Eye (tissue), 1 donor: Measurements from ENCODE around the gene SLC5A11.

ENCODE experiments used
- DNase-seq: peaks from one replicate; pipeline ENCODE4 v3.0.0-alpha.2; 2015

SLC5A11 gene

DNA sequence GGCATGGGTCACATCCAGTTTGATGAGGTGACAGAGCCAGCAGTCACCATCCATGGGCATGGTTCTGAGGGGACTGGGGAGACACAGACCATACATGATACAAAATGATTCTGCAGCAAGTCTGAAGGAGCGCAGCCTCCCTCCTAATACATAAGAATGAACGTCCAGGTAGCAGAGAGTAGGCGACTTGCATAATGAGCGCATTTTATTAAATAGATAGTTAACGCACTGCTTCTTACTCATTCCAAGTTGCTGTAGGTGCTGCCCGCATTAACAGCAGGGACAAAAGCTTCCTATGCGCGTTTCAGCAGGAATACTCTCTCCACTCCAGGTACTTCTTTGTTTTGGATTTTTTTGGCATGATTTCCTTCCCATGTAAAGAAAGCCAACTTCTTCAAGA lies 73.8 kb downstream of the SLC5A11 start:
- no peak for DNase-seq

DNA sequence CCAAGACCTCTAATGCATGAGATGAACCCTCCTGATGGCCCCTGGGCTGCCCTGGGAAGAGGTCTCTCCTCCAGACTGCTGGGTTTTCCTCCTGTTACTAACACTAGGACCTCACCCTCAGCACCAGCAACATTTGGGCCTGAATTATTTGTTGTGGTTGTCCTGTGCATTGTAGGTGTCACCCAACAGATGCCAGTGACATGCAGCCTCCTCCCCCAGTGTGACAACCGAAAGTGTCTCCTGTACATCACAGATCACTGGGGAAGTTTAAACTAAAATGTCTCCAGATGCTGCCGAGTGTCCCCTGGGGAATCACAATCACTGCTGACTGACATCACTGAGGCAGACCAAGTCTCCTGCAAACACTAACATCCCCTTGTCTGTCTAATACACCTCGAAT lies 74.8 kb downstream of the SLC5A11 start:
- DNase-seq = no peak

DNA sequence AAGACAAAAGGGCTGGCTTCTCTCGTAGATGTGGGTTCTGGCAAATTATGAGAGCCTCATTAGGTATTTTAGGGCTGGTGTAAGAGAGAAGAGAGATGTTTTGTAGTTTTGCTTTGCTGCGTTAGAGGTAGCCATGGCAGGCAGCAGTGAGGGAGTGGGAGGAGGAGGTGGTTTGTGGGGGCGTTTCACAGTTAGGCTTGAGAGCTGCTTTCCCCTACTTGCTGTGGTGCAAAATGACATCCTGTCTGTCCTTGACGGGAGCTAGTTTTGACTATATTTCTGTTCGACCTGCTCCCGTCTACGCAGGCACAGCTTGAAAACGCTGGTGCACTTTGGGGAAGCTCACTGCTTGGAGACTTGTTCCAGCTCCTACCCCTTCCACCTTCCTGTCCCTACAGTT lies 75.5 kb downstream of the SLC5A11 start:
- no peak for DNase-seq

DNA sequence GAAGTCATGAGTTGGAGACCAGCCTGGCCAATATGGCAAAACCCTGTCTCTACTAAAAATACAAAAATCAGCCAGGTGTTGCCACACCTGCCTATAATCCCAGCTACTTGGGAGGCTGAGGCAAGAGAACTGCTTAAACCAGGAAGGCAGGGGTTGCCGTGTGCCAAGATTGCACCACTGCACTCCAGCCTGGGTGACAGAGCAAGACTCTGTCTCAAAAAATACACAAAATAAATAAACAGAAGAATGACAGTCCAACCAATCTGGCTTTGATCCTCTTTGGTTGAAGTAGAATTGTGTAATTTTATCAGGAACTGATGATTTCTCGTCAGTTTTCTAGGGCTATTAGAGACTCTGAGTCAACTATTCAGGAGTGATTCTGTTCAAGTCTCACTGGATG lies 79.4 kb downstream of the SLC5A11 start:
- no peak for DNase-seq

DNA sequence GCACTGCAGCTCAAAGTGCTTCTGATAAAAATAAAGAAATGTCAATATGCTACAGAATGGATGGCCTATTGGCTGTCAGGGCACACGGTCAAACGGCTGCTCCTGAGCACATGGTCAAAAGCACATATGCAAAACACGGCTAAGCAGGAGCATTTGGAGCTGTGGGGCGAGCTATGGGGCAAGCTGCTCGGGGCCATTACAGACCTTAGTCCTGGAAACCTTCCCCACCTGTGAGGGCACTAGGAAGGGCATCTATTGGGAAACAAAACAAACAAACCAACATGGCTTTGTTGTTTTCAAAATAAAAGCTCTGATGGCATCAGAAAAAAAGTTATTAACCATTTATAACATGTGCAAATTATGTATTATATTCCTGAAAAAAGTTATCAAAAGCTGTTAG lies 83.6 kb downstream of the SLC5A11 start:
- no peak for DNase-seq

DNA sequence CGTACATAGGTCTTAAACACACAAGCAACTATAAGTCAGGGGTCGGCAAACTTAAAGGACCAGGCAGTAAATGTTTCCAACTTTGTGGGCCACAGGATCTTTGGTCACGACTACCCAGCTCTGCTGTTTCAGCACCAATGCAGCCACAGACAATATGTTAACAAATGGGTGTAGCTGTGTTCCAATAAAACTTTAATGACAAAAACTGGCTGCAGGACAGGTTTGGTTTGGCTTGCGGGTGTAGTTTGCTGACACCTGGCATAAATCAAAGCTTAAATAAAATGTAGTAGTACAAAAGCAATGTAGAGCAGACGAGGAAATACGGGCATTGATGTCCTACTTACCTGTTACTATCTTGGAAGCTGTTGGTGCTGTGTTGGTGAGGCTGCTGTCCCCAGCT lies 84.7 kb downstream of the SLC5A11 start:
- DNase-seq = no peak

DNA sequence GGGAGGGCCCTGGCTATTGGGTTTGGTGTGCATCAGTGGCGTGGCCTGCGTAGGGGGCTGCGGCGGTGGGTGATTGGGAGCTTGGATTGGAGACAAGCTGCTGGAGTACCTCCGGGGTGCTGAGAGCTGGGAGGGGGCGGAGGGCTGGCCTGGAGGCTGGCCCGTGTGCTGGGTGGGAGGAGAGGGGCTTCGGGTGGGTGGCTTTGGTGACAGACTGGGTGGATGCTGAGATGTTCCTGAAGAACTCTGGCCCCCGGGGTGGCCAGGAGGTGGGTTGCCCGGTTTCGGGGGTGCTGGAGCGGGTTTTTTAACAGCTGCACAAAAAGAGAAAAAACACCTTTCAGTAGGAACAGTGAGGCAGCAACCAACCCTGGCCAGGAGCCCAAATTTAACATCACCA lies 85.3 kb downstream of the SLC5A11 start:
- no peak for DNase-seq

DNA sequence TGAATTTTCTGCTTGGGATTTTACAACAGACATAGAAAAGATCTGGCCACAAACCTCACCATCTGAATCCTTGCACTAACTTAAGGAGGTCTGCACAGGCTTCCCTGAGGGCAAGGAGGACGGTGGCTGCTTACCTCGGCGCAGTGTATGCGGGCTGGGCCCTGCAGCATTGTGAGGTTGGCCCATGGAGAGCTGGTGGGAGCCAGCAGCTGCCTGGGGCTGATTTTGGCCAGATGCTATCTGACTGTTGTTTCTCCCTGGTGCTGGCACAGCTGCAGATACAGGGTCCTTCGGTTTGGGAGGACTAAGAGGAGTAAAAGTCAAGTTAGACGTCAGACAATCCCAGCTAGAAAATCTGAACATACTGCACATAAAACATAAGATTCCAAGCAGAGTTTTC lies 89.6 kb downstream of the SLC5A11 start:
- DNase-seq = no peak

DNA sequence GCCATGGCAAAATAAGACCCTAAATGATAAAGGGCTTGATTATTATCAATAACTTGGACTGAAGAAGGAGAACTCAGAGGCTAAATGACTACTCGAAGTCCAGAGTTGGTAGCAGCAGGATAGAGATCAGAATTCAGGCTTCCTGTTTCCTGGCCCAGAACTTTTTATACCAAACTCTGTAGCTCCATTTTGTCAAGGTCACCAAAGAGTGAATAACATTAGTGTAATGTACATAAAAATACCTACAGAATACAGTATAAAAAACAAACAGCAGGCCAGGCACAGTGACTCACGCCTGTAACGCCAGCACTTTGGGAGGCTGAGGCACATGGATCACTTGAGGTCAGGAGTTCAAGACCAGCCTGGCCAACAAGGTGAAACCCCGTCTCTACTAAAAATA lies 90.4 kb downstream of the SLC5A11 start:
- DNase-seq = no peak

DNA sequence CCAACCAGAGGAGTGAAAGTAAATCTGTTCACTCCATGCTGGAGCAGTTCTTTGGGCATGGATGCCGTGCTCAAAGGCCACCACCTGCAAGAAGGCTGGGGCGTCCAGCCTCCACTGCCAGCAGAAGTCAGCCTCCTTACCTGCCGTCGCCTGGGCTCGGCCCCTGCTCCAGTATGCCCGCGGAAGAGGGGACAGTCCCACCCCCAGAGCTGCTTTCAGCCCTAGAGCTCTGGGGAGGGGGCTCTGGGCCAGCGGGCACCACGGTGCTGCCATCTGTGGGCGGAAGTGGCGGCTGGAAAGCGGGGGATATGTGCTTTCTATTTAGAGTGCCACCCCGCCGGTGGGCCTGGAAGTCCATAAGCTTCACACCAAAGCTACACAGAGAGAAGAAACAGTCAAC lies 93.5 kb downstream of the SLC5A11 start:
- DNase-seq = no peak

DNA sequence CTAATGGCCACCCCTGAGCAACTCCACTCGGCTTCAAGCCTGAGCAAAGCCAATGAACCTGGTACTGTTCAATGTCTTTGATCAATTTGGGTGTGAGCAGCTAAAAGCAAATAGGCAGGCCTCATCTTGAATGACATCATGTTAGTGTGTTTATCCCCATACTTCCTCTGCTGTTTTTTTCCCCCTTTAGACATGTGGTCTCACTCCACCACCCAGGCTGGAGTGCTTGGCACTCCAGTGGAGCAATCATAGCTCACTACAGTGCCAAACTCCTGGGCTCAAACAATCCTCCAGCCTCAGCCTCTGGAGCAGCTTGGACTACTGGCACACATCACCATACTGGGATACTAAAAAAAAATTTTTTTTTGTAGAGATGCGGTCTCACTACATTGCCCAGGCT lies 94.0 kb downstream of the SLC5A11 start:
- DNase-seq = no peak

DNA sequence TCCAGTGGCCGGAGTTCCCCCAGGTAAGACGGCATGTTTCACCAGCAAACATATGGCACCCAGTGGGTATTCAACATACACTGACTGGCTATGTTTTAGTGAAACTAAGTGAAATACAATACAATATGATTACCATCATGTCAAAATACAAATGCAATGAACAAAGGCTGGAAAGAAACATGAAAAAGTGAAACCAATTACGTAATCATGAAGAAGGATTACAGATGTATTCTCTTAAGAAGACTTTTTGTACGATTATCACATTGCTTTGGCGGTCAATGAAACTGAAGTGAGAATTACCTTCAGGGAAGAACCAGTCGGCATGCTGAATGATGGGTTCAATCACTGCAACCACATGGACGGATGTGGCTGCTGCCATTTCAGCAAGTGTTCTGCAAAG lies 97.7 kb downstream of the SLC5A11 start:
- no peak for DNase-seq

DNA sequence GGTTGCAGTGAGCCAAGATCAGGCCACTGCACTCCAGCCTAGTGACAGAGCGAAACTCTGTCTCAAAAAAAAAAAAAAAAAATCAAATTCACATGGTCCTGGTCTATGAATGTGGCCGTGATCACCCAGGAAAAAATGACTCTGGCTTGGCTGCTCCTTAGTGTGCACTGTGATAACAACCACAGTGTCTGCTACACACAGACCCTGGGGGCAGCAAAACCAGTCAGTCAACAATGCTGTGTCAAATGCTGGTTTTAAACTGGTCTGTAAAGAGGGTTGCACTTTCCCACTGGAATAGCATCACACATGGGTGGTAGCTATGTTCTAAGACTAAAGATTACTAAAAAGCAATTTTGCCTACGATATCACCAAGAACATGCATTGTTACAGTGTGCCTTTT lies 98.4 kb downstream of the SLC5A11 start:
- no peak for DNase-seq

DNA sequence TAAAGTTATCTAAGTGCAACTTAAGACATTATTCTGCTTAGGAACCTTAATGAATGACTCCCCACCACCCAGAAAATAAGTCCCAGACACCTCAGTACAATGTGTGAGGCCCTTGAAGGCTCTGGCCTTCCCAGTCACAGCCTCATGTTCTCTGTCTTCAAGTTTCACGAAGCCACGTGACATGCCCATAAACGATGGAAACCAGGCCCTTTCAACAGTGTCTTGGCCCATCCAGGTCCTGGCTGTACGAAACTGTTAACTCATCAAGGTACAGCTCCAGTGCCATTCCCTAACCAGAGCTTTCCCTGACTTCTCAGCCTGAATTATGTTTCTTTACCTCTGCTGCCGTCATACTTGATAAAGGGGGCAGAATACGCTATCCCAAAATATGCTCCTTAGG lies 100.4 kb downstream of the SLC5A11 start:
- DNase-seq = no peak

DNA sequence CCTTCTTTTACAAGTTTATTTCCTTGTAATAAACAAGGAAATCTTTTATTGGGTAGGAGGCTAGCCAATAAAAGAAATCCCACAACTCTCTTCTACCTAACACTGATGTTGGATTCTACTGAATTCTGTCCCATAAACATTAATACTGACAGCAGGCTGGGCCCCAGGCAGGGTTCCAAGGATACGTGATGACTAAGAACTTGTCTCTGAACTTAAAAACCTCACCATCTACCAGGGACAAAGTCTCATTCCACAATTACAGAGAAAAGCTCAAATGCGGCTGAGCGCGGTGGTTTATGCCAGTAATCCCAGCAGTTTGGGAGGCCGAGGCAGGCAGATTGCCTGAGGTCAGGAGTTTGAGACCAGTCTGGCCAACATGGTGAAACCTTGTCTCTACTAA lies 104.5 kb downstream of the SLC5A11 start:
- no peak for DNase-seq

DNA sequence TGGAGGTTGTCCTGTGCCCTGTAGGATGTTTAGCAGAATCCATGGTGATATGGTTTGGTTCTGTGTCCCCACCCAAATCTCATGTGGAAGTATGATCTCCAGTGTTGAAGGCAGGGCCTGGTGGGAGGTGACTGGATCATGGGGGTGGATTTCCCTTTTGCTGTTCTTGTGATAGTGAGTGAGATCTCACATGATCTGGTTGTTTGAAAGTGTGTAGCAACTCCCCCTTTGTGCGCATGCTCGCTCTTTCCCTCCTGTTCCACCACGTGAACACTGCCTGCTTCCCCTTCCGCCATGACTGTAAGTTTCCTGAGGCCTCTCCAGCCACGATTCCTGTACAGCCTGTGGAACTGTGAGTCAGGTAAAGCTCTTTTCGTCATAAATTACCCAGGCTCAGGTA lies 107.5 kb downstream of the SLC5A11 start:
- DNase-seq = no peak

DNA sequence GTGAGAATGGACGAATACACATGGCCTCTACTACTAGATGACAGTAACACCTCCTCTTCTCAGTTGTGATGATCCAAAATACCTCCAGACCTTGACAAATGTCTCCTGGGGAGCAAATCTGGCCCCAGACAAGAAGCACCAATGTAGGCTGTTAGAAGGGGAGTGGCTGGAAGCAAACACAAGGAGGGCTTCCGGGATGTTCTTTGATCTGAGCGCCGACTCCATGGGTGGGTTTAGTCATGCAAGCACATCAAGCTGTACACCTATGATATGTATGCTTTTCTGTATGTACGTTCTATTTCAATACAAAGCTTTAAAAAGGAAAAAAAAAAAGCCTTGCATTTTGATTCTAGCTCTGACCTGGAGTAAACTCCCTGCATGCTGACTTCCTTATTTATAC lies 108.0 kb downstream of the SLC5A11 start:
- no peak for DNase-seq

DNA sequence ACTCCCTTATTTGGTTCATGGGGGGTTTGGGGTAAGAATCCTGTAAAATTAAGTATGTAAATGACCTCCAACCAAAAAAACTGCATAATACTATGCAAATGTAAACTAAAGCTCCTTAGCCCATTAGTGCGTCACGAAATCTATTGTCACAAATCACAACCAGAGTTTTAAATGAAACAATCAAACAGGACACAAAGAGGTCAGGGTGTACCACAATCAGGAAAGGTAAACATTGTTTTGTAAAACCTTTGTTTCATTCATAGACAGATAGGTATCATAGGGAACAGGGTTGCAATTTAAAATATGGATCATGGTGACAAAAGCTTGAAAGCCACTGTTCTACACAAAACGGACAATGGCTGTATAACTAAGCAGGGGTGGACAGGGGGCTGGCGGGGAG lies 108.4 kb downstream of the SLC5A11 start:
- no peak for DNase-seq

DNA sequence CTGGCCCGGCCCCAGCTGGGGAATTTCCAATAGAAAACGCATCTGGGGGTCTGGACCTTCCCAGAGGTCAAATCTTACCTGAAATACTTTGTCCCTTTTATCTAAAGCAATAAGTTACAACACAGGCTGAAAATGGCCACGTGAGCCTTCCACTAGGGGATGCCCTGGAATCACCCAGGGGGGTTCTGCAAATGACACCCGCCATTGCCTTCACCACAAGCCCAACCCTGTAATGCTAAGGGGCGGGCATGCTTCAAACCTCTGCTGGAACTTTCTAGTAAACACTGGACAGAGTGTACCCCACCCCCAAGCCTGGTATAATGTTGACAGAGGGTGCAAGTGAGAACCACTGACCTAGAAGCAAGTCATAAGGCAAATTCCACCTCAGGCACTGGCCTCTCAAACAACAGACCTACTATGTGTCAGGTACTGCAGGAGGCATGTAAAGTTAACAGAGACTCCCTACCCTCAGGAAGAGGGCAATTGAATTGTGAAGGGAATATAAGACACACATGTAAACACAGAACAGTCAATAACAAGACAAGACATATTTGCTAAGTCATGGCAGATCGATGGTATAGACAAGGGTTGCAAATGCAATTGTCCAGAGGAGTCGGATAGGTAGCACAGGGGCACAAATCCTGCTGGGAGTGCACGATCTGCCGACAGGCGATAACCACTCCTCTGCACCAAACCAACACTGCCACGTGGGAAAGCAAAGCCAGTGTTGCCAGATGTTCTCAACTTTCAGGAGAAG lies 110.4 kb downstream of the SLC5A11 start:
- no peak for DNase-seq

DNA sequence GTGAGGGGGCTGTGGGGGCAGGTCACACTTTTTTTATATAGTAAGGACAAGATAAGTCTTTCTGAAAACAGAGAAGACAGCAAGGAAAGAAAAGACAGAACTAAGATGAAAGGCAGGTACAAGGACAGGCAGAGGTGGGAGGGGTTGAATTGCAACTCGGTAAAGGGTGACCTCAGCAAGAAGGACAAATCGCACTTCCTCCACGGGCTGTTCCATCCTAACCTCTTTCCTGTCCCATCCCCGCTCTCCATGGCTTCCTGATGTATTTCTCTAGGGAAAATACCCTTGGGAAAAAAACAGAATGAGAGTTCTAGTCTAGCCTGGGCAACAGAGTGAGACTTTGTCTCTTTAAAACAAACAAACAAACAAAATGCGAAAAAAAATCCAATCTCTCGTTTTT lies 112.1 kb downstream of the SLC5A11 start:
- DNase-seq = no peak
